Measurements from ENCODE around the gene RAB20. TPM values are rescaled to one million over a fixed set of nuclear protein-coding genes. Genes with fewer than 3 reads are reported as not detected.

RAB20 gene
- total and polyA plus RNA-seq, 2 of the 8 experiments (the other 6 are each of a cell fraction or from before 2014, with no cell fraction given) = 14.8 to 27.9 TPM

DNA sequence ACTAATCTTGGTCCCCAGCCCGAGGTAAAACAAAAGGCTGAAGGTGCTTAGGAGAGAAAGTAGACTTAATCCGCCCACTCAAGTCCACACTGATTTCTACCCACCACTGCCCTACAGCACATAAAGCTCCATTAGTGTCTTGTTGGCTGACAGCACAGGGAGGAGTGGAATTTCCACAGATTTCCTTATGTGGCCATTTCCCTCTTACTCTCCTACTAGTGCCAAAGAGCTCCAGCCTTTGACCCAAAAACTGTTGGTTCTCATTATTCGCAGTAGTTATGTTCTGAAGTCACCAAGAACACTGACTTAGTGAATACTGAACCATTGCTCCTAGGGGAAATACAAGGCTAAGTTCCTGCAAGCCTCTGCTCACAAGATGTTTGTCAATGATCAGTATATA, 61.2 kb downstream of the RAB20 start:
- no peak for FAIRE-seq

More for the DNA sequence above, 61.2 kb downstream of the RAB20 start:
- H2AFZ ChIP-seq (ENCODE audit: low read length) = no peak overlapping the region
- H3K23ac ChIP-seq (ENCODE audit: insufficient read length) = no peak overlapping the region
- H3K56ac ChIP-seq (replicated peaks; ENCODE audit: insufficient read length, low read depth, low read length) = no peak overlapping the region
- H3K4ac ChIP-seq (replicated peaks; ENCODE audit: insufficient read length, low read depth, low read length) = no peak overlapping the region
- no peak overlapping the region for H2BK12ac ChIP-seq (ENCODE audit: low read depth, low read length)
- no peak overlapping the region for H4K5ac ChIP-seq (ENCODE audit: insufficient read length, low read depth, low read length)
- no peak overlapping the region for H3K9ac ChIP-seq (replicated peaks in 1 of 4; ENCODE audit: extremely low read depth in 1 of 4, low read depth in 3 of 4, low read length in 3 of 4)
- H3K14ac ChIP-seq (ENCODE audit: insufficient read length) = no peak overlapping the region
- TF ChIP-seq BACH1 (IDR thresholded peaks at IDR 0.05; ENCODE audit: low read length) (no peak), CBX5 (IDR thresholded peaks at IDR 0.05; ENCODE audit: low read depth, low read length) (no peak), TCF12 (IDR thresholded peaks at IDR 0.05; ENCODE audit: low read depth, low read length) (no peak), CHD2 (IDR thresholded peaks at IDR 0.05; ENCODE audit: low read length) (no peak), SIN3A (conservative IDR thresholded peaks at IDR 0.05 in 1 of 2, IDR thresholded peaks at IDR 0.05 in 1 of 2; ENCODE audit: low read depth in 1 of 2, low read length in 2 of 2) (no peak), CEBPB (IDR thresholded peaks at IDR 0.05; ENCODE audit: low read depth, low read length) (no peak), HDAC6 (IDR thresholded peaks at IDR 0.05; ENCODE audit: low read depth, low read length) (no peak), YY1 (IDR thresholded peaks at IDR 0.05; ENCODE audit: low read depth, low read length) (no peak), SIX5 (IDR thresholded peaks at IDR 0.05; ENCODE audit: low read depth, low read length) (no peak), POU5F1 (IDR thresholded peaks at IDR 0.05; ENCODE audit: low read depth, low read length) (no peak)
- no peaks in the 10 kb centered on the region; a peak in 1 of 7 replicates for H3K27me3 ChIP-seq (replicated peaks in 1 of 4; ENCODE audit: control insufficient read depth in 3 of 4, extremely low read depth in 1 of 4, insufficient read depth in 3 of 4, low read length in 3 of 4)
- ChIA-PET POLR2A (ENCODE audit: partially characterized antibody) (interaction anchor here (1.5 kb wide), 1 partner anchor 18 kb away, joined by 4 read pairs; no protein-coding TSS in a partner anchor), CTCF (ENCODE audit: partially characterized antibody) (interaction anchor here (0.7 to 1.6 kb wide), 7 partner anchors 11 to 93 kb away, joined by 3 to 7 read pairs (median 4); no protein-coding TSS in a partner anchor)
- no peak overlapping the region for H2BK15ac ChIP-seq (ENCODE audit: low read length)
- no peak overlapping the region for H4K8ac ChIP-seq (ENCODE audit: extremely low read depth, insufficient read depth, low read length)
- H2BK5ac ChIP-seq (ENCODE audit: low read depth, low read length) = no peak overlapping the region
- H3K4me3 ChIP-seq (ENCODE audit: extremely low read depth in 1 of 4, insufficient read depth in 2 of 4, low read depth in 3 of 4, low read length in 4 of 4) = no peak overlapping the region
- H3K4me2 ChIP-seq (ENCODE audit: insufficient read depth in 1 of 2, low read depth in 2 of 2, low read length in 2 of 2) = no peak overlapping the region
- no peaks in the 10 kb centered on the region for H3K79me2 ChIP-seq (ENCODE audit: control insufficient read depth in 1 of 2, insufficient read depth in 2 of 2, low read length in 2 of 2)
- H2BK20ac ChIP-seq (ENCODE audit: low read length) = no peak overlapping the region
- 84% methylated on average over 3 of the region's 3 CpGs; no CpG with 5 or more reads in 1 of the 2 experiments for WGBS, 2 experiments (ENCODE audit: extremely low coverage in 1 of 2, insufficient coverage in 1 of 2, insufficient read length in 1 of 2, insufficient replicate concordance in 2 of 2, low coverage in 1 of 2, low lambda C conversion rate in 2 of 2, missing lambda C conversion rate in 1 of 2)
- no peak for DNase-seq (ENCODE audit: low read depth in 1 of 2, low spot score in 2 of 2)
- no peak overlapping the region for H4K91ac ChIP-seq (replicated peaks; ENCODE audit: insufficient read length, low read length)
- no peaks in the 10 kb centered on the region; the same call in 1 of the 2 replicates for H3K79me1 ChIP-seq (ENCODE audit: low read depth, low read length)
- H3K4me1 ChIP-seq (replicated peaks in 1 of 4; ENCODE audit: control insufficient read depth in 3 of 4, insufficient read depth in 4 of 4, low read length in 3 of 4) = no peaks in the 10 kb centered on the region
- H3K23me2 ChIP-seq (ENCODE audit: low read depth, low read length) = no peaks in the 10 kb centered on the region
- no peaks in the 10 kb centered on the region for H4K20me1 ChIP-seq (replicated peaks in 1 of 2; ENCODE audit: control insufficient read depth in 1 of 2, insufficient read depth in 2 of 2, low read length in 2 of 2)
- H2AK5ac ChIP-seq (ENCODE audit: low read depth, low read length) = no peak overlapping the region
- no peak overlapping the region for H2BK120ac ChIP-seq (replicated peaks; ENCODE audit: low read depth, low read length)
- no peak overlapping the region for H3K18ac ChIP-seq (ENCODE audit: extremely low read depth, low read length)
- no peak overlapping the region for H3K27ac ChIP-seq (ENCODE audit: low read depth, low read length)
- H3K36me3 ChIP-seq (ENCODE audit: control insufficient read depth in 2 of 4, insufficient read depth in 4 of 4, low read length in 3 of 4) = peaks cover 5 to 64% (median 41%) of the 10 kb centered on the region in 4 experiments; a peak in 7 of 8 replicates
- peaks cover 3 to 10% of the 10 kb centered on the region in 2 experiments; a peak in 2 of 4 replicates for H3K9me3 ChIP-seq (ENCODE audit: insufficient read depth in 2 of 2, low read depth in 1 of 2, low read length in 1 of 2)
